Pancreas (tissue), 10 donors: ENCODE data around the gene KAT6B. TPM values are rescaled to one million over a fixed set of nuclear protein-coding genes. Genes with fewer than 3 reads are reported as not detected.

Experiments used
- ATAC-seq, 4 donors: fragments of 200-7000 bp; cut with Tn5 transposase; one replicate each; pipeline versions ENCODE4 v1.8.0 to v1.9.1; 2020; ENCODE audit warnings: mild to moderate bottlenecking in 4 of 4, moderate library complexity in 4 of 4
- DNase-seq, 6 donors: peaks; one replicate each; pipeline ENCODE4 v3.0.0-alpha.2; 2020
- FAIRE-seq: peaks from 2 replicates; lab custom pipeline; 2012; peaks lifted over from hg19 to GRCh38; lab: Jason Lieb, UNC
- H3K27ac ChIP-seq, 4 donors: fragments of 200-600 bp; sonication (generic); 1 replicate in 3 of 4; 2 replicates in 1 of 4; pipeline versions ENCODE4 v1.5.0 to v1.8.0; 2020
- H3K27me3 ChIP-seq, 4 donors: fragments of 200-600 bp; one replicate each; pipeline ENCODE4 v1.8.0; 2021
- H3K36me3 ChIP-seq, 3 donors: fragments of 200-600 bp; sonication (generic) in 1 of 3; one replicate each; pipeline versions ENCODE4 v1.5.0 to v1.8.0; 2020 to 2021
- H3K4me1 ChIP-seq, 3 donors: fragments of 200-600 bp; one replicate each; pipeline ENCODE4 v1.8.0; 2021
- H3K4me3 ChIP-seq, 4 donors: fragments of 200-600 bp; sonication (generic) in 2 of 4; one replicate each; pipeline versions ENCODE4 v1.5.0 to v1.8.0; 2020 to 2021
- H3K9me3 ChIP-seq, 4 donors: fragments of 200-600 bp; one replicate each; pipeline ENCODE4 v1.8.0; 2021
- WGBS, 2 donors: extraction: QIAGEN DNeasy Blood & Tissue Kit; methylation state at CpG; one replicate each; pipeline ENCODE4 v1.1.7; 2013; 5-methylcytosine and 5-hydroxymethylcytosine counted together
- intact Hi-C, 3 donors: fragments of 100-400 bp; cut with DNase I; formaldehyde crosslinking; loops; one replicate each; pipeline versions ENCODE4 v1.11.1 to v1.14.2; 2022
- polyA plus RNA-seq, 2 donors: library from polyadenylated mRNA; stranded (reverse); fragments of 200-250 nt; gene quantifications; one replicate each; pipeline ENCODE4 v1.2.3, GENCODE V29; 2013
- total RNA-seq, 6 donors: library from RNA; stranded (reverse); fragmentation: NEBNext Ultra II Directional in 4 of 6; extraction: Animal tissue kit (Norgen Biotek cat#: 25700) in 4 of 6; gene quantifications; one replicate each; pipeline versions ENCODE4 v1.2.1 to v1.2.4, GENCODE V29; 2021 to 2023
- TF ChIP-seq, protein P1 (sequence below), 4 donors: fragments of 200-600 bp; sonication (generic) in 3 of 4; IDR thresholded peaks; one replicate each; pipeline versions ENCODE4 v1.5.0 to v1.8.0; 2021; ENCODE audit warnings: antibody characterized with exemption in 4 of 4
- donor health status: healthy with polysubstance abuse.
- donor health status: DM: no; HTN: no; CAD: no; lungs with moderate emphysema.
- donor health status: DM: no; HTN: no; CAD: no.
- donor health status: control.
- donor health status: control.
- donor health status: Bipolar disorder and iron deficiency.
- donor health status: DM: yes; HTN: yes; CAD: no.
- donor health status: DM: no; HTN: no; CAD: no.
- donor health status: DM: no; HTN: no; CAD: no.
- donor health status: DM: yes; HTN: yes; CAD: no.

KAT6B gene
- total and polyA plus RNA-seq, 8 donors: 7.6 to 28.6 (median 18.1) TPM

DNA sequence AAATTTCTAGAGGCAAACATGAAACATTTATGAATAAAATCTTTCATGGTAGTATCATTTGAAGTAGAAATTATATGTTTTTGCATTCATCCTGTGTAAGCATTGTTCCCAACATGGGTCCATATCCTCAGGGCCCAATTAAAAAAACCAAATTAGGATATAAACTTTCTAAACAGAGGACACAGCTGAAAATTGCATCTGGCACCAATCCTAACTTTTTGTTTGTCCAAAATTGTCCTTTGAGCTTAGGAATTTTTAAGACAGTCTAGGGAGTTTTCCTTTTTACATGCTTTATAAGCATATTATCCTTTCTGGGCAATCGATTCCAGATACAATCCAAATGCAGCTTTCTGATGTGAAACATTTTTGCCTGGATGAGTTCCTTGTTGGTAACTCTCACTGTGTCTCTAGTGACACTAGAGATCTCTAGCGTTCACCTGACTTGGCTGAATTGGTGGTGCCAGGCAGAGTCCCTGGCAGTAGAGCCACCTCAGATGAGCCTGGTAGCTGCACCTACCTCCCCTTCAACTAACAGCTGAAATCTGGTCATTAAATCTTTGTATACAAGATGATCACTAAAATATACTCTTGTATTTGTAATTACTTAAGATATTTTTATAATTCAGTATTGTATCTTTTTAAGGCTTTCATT, 147.5 kb downstream of the KAT6B start:
- peaks cover 0 to 13% (median 0%) of the 10 kb centered on the region in 3 donors for H3K36me3 ChIP-seq
- no peak overlapping the region for H3K27ac ChIP-seq
- intact Hi-C loops: no loop called here
- H3K9me3 ChIP-seq: no peaks in the 10 kb centered on the region
- DNase-seq: no peak
- no peak for ATAC-seq
- TF ChIP-seq, protein P1, sequence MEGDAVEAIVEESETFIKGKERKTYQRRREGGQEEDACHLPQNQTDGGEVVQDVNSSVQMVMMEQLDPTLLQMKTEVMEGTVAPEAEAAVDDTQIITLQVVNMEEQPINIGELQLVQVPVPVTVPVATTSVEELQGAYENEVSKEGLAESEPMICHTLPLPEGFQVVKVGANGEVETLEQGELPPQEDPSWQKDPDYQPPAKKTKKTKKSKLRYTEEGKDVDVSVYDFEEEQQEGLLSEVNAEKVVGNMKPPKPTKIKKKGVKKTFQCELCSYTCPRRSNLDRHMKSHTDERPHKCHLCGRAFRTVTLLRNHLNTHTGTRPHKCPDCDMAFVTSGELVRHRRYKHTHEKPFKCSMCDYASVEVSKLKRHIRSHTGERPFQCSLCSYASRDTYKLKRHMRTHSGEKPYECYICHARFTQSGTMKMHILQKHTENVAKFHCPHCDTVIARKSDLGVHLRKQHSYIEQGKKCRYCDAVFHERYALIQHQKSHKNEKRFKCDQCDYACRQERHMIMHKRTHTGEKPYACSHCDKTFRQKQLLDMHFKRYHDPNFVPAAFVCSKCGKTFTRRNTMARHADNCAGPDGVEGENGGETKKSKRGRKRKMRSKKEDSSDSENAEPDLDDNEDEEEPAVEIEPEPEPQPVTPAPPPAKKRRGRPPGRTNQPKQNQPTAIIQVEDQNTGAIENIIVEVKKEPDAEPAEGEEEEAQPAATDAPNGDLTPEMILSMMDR (IDR thresholded peaks at IDR 0.05): no peak
- H3K4me1 ChIP-seq: peaks cover 5 to 41% (median 14%) of the 10 kb centered on the region in 3 donors
- no peaks in the 10 kb centered on the region for H3K27me3 ChIP-seq
- FAIRE-seq: no peak
- 45 to 61% methylated on average over 2 of the region's 2 CpGs for WGBS, 2 donors
- no peak overlapping the region for H3K4me3 ChIP-seq

DNA sequence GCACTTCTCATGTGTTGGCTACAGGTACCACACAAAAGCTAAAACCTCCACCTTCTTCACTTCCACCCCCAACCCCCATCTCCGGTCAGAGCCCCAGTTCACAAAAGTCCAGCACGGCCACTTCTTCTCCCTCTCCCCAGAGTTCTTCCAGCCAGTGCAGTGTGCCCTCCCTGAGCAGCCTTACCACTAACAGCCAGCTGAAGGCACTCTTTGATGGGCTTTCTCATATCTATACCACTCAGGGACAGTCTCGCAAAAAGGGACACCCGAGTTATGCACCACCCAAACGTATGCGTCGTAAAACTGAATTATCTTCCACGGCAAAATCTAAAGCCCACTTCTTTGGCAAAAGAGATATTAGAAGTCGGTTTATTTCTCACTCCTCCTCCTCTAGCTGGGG, 149.4 kb downstream of the KAT6B start:
- DNase-seq (no peak), FAIRE-seq (no peak), ATAC-seq (no peak)
- TF ChIP-seq, protein P1 (IDR thresholded peaks at IDR 0.05): no peak
- peaks cover 7 to 31% (median 7%) of the 10 kb centered on the region in 3 donors for H3K4me1 ChIP-seq
- no peaks in the 10 kb centered on the region for H3K9me3 ChIP-seq
- H3K27ac ChIP-seq: no peak overlapping the region
- 97 to 99% methylated on average over 9 of the region's 9 CpGs for WGBS, 2 donors
- no peaks in the 10 kb centered on the region for H3K27me3 ChIP-seq
- no peak overlapping the region for H3K4me3 ChIP-seq
- peaks cover 0 to 13% (median 0%) of the 10 kb centered on the region in 3 donors for H3K36me3 ChIP-seq
- intact Hi-C loops: no loop called here

DNA sequence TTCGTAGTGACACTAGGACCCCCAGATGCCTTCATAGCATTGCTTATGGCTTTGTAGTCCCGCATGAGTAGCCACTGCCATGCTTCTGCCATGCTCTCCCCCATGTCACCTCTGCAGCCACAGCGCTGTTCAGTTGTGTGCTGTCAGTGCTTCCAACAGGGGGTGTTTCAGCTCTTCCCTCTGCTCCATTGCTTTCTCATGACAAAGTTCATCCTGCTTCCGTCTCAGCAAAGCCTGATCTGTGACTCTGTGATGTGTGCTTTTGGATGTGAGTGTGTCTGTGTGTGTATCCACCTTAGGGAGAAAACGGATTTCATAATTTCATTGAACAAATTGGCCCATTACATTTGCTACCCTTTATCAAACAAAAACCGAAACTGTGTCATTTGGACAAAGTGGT, 150.2 kb downstream of the KAT6B start:
- FAIRE-seq: no peak
- H3K4me3 ChIP-seq: no peak overlapping the region
- no peak for DNase-seq
- WGBS, 2 donors: 68% methylated on average over 6 of the region's 6 CpGs
- peaks cover 0 to 13% (median 0%) of the 10 kb centered on the region in 3 donors for H3K36me3 ChIP-seq
- intact Hi-C loops: no loop called here
- no peak overlapping the region for H3K27ac ChIP-seq
- peak in 3 of 4 donors; percentile 25 to 61 (median 50) for ATAC-seq
- TF ChIP-seq, protein P1 (IDR thresholded peaks at IDR 0.05): no peak
- H3K27me3 ChIP-seq: no peaks in the 10 kb centered on the region
- H3K4me1 ChIP-seq: peaks cover 7 to 35% (median 15%) of the 10 kb centered on the region in 3 donors
- H3K9me3 ChIP-seq: no peaks in the 10 kb centered on the region

DNA sequence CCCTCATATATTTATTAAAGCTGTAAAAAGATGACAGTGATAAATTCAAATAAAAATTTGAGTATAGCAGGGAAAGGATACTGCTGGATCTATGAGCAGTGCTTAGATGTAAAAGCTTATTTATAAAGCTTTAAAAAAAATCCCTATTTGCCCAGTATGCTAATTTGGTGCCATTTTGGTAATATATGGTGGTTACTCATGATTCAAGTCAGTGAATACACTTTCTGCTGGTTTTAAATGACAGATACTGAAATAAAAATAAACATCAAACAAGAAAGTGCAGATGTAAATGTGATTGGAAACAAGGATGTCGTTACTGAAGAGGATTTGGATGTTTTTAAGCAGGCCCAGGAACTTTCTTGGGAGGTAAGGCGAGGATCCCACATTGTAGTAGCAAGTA, 150.7 kb downstream of the KAT6B start:
- intact Hi-C loops: no loop called here
- FAIRE-seq (no peak), DNase-seq (no peak), ATAC-seq (no peak)
- H3K27me3 ChIP-seq: no peaks in the 10 kb centered on the region
- TF ChIP-seq, protein P1 (IDR thresholded peaks at IDR 0.05): no peak
- H3K9me3 ChIP-seq: no peaks in the 10 kb centered on the region
- WGBS, 2 donors: 80 to 83% methylated on average over 2 of the region's 2 CpGs
- H3K4me1 ChIP-seq: peaks cover 7 to 36% (median 18%) of the 10 kb centered on the region in 3 donors
- no peak overlapping the region for H3K27ac ChIP-seq
- no peak overlapping the region for H3K4me3 ChIP-seq
- H3K36me3 ChIP-seq: peaks cover 0 to 13% (median 0%) of the 10 kb centered on the region in 3 donors
